GM19043 (cell line): ENCODE data around the gene SPRING1.
"Not testable (repeated sequence)": the region's sequence is repeated elsewhere in the genome, so short reads cannot be mapped to it uniquely, and the experiment has no call there.

Experiments
- ATAC-seq: cut with Tn5 transposase; IDR thresholded peaks from one replicate; pipeline ENCODE4 v1.9.1; 2021; ENCODE audit warnings: low read depth; ENCODE audit not compliant: unreplicated experiment

Gene SPRING1

GRCh38 chr12:116737774-116738657 lies at the start of gene SPRING1, which contains the start of gene RNFT2:
SPRING1 (minus strand) TSS chr12:116738069; CDS start chr12:116737900, 169 bp downstream.
RNFT2 (plus strand) TSS chr12:116738315; CDS start chr12:116740498, 2,183 bp downstream.
- ATAC-seq = peak; percentile 96

GRCh38 chr12:116784238-116784612 lies 46.4 kb upstream of the SPRING1 start:
- no peak for ATAC-seq

GRCh38 chr12:116783525-116784237 lies 45.8 kb upstream of the SPRING1 start:
- ATAC-seq = no peak

DNA sequence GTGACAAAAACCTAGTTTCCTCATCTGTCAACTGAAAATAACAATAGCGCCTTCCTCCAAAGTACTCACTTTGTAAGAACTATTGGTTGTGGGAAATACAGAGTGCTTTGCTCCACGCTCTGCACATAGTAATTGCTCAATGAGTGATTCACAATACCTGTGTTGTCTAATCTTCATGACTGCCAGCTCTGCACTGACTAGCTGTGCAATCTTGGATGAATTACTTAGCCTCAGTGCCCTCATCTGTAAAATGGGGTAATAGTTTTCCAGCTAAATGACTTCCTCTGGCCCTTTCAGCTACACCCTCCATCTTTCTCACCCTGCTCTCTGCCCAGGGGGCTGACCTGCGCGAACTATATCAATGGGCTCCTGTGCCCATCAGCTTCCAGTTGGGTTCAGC lies 43.1 kb upstream of the SPRING1 start:
- ATAC-seq = no peak

GRCh38 chr12:116779597-116779996 lies 41.7 kb upstream of the SPRING1 start:
- ATAC-seq = no peak

GRCh38 chr12:116777245-116777644 lies 39.4 kb upstream of the SPRING1 start:
- ATAC-seq = no peak

- no peak for ATAC-seq
Measured at GRCh38 chr12:116774020-116774419, 36.2 kb upstream of the SPRING1 start.

GRCh38 chr12:116773276-116773731 lies 35.4 kb upstream of the SPRING1 start:
- ATAC-seq = no peak

GRCh38 chr12:116771651-116772050 lies 33.8 kb upstream of the SPRING1 start:
- ATAC-seq = no peak

DNA sequence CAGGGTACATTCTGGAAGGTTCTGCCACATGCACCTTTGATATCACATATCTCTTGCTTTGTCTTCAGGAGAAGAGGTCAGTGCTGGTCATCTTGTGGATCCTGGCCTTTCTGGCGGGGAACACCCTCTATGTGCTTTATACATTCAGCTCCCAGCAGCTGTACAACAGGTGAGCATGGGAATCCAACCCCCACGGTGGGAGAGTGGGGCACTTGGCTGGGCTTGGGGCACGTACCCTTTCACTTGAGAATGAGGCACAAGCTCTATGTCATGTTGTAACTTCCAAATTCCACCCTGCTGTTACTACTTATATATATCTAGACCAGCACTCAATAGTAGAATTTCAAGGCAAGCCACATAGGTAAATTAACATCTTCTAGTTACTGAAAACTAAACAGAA lies 28.9 kb upstream of the SPRING1 start:
- no peak for ATAC-seq

GRCh38 chr12:116766285-116766684 lies 28.4 kb upstream of the SPRING1 start:
- no peak for ATAC-seq

DNA sequence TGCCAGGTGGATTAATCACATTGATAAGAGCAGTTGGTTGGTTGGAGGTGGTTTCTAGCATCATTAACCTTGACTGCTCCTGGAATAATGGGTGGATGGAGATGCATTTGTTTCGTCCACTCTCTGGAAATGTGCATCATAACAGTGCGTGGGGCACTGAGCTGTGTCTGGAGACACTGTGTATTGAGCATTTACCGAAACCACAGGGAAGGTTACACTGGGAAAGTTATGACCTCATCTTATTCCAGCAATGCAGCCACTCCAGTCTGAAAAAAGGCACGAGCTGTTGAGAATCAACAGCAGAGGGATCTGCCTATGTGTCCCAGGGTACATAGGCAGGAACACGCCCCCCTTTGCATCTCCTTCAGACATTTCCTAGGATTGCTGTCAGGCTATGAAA lies 27.4 kb upstream of the SPRING1 start:
- no peak for ATAC-seq

- ATAC-seq = no peak
Measured at GRCh38 chr12:116761499-116761898, 23.6 kb upstream of the SPRING1 start.

DNA sequence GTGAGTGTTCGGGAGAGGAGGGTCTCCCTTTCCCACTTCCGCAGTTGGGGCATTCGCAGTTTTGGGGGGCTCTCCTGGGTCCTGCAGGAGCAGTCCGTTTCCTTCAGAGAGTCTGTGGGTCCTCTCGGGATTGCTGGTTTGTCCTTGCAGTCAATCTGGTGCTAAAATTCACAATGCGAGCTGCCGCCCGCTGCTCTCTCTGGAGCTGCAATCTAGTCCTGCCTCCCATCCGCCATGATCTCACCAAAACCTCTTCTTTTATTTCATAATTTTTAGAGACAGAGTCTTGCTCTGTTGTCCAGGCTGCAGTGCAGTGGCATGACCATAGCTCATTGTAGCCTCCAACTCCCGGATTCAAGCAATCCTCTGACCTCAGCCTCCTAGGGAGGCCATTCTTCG lies 22.8 kb upstream of the SPRING1 start:
- no peak for ATAC-seq

DNA sequence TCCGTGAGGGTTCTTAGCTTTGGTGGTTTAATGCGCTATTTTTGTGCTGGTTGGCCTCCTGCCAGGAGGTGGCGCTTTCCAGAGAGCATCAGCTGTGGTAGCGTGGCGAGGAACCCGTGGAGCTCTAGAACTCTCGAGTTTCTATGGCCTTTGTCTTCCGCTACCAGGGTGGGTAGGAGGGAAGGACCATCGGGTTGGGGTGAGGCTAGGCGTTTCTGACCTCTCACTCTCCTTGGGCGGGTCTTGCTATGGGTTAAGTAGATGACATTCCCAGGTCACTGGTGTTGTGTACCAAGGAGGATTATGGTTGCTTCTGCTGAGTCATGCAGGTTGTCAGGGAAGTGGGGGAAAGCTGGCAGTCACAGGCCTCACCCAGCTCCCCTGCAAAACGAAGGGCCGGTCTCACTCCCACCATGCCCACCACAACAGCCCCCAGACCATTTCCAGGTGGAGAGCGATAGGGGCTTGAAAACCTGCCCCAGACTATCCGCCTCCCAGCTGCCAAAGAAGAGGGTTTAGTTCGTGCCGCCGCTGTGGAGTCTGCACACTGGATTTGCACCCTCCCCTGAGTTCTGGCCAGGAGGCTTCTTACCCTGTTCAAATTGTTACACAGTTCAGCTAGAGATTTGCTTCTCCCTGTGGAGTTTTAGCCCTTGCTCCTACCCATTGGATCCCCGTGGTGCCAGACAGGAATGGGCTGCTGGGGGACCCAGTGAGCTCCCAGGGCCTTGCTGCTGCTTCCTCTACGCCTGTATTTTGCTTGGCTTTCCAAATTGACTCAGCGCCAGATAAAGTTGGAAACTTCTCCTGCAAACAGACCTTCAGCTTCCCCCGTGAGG lies 22.1 kb upstream of the SPRING1 start:
- no peak for ATAC-seq

DNA sequence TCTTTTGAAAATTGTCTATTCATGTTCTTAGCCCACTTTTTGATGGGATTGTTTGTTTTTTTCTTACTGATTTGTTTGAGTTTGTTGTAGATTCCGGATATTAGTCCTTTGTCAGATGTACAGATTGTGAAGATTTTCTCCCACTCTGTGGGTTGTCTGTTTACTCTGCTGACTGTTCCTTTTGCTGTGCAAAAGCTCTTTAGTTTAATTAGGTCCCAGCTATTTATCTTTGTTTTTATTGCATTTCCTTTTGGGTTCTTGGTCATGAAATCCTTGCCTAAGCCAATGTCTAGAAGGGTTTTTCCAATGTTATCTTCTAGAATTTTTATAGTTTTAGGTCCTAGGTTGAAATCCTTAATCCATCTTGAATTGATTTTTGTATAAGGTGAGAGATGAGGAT lies 16.9 kb upstream of the SPRING1 start:
- not testable (repeated sequence) for ATAC-seq

DNA sequence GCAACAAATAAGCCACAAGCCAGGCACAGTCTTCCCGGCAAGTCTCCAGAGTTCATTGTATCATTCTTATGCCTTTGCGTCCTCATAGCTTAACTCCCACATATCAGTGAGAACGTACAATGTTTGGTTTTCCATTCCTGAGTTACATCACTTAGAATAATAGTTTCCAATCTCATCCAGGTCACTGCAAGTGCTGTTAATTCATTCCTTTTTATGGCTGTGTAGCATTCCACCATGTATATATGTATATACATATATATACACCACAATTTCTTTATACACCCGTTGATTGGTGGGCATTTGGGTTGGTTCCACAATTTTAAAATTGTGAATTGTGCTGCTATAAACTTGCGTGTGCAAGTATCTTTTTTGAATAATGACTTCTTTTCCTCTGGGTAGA lies 16.2 kb upstream of the SPRING1 start:
- not testable (repeated sequence) for ATAC-seq

DNA sequence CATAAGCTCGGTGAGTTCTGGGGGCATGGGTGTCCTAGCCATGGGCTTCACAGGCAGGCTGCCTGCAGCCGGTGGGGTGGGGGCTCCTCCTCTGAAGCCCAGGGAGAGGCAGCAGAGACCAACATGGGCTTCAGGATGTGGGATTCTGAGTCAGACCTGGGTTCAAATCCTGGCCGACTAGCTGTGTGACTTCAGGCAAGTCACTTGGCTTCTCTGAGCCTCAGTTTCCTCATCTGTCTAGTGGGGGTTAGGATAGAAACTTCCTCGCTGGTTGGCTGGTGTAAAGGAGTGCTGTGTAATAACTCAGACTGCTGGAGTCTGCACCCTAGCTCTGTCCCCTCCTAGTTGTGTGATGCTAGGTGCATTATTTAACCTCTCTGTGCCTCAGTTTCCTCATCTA lies 12.4 kb upstream of the SPRING1 start:
- no peak for ATAC-seq

GRCh38 chr12:116749884-116750283 lies 12.0 kb upstream of the SPRING1 start:
- ATAC-seq = no peak

- ATAC-seq = no peak
Measured at GRCh38 chr12:116745554-116745953, 7.7 kb upstream of the SPRING1 start.

- no peak for ATAC-seq
Measured at GRCh38 chr12:116744766-116745165, 6.9 kb upstream of the SPRING1 start.
